Transverse colon (tissue), 4 donors: ENCODE results near the gene DQX1. TPM values are rescaled to one million over a fixed set of nuclear protein-coding genes. Genes with fewer than 3 reads are reported as not detected.

ENCODE experiments used
- DNase-seq: peaks from one replicate; pipeline ENCODE4 v3.0.0-alpha.2; 2019
- H3K27ac ChIP-seq, 4 donors: fragments of 200-600 bp; sonication (generic); 2 replicates each; pipeline ENCODE4 v1.5.1; 2016 to 2018; ENCODE audit warnings: inconsistent platforms in 4 of 4
- H3K27me3 ChIP-seq: fragments of 200-600 bp; sonication (generic); 2 replicates; pipeline ENCODE4 v1.5.1; 2017; ENCODE audit warnings: inconsistent platforms
- H3K36me3 ChIP-seq, 4 donors: fragments of 200-600 bp; sonication (generic); 2 replicates each; pipeline ENCODE4 v1.5.1; 2017 to 2019; ENCODE audit warnings: inconsistent platforms in 4 of 4
- H3K4me1 ChIP-seq, 4 donors: fragments of 200-600 bp; sonication (generic); 2 replicates each; pipeline ENCODE4 v1.5.1; 2017 to 2020; ENCODE audit warnings: inconsistent platforms in 4 of 4
- H3K4me3 ChIP-seq, 4 donors: fragments of 200-600 bp; sonication (generic); 1 replicate in 1 of 4; 2 replicates in 3 of 4; pipeline versions ENCODE4 v1.5.1 to v1.6.1; 2017 to 2019; ENCODE audit warnings: inconsistent platforms in 4 of 4
- H3K9me3 ChIP-seq, 2 donors: fragments of 200-600 bp; sonication (generic); 2 replicates each; pipeline ENCODE4 v1.5.1; 2017 to 2019; ENCODE audit warnings: inconsistent platforms in 2 of 2
- EP300 ChIP-seq: sonication (generic); formaldehyde crosslinking; IDR thresholded peaks from one replicate; pipeline ENCODE4 v1.6.1; 2017; ENCODE audit warnings: antibody characterized with exemption, low read depth
- POLR2A ChIP-seq: fragments of 450-650 bp; IDR thresholded peaks from one replicate; pipeline ENCODE4 v1.6.1; 2016; ENCODE audit warnings: antibody characterized with exemption, mild to moderate bottlenecking, moderate library complexity
- POLR2AphosphoS5 ChIP-seq, 3 donors: sonication (generic); formaldehyde crosslinking; IDR thresholded peaks; one replicate each; pipeline ENCODE4 v1.6.1; 2016; ENCODE audit warnings: antibody characterized with exemption in 3 of 3
- WGBS, 2 donors: methylation state at CpG; one replicate each; pipeline ENCODE4 v1.1.5; 2018; ENCODE audit warnings: low coverage in 1 of 2; 5-methylcytosine and 5-hydroxymethylcytosine counted together
- in situ Hi-C, 4 donors: fragments of 200-750 bp; cut with MboI; loops; one replicate each; pipeline versions ENCODE4 v1.15.0 to v1.15.1; 2017; ENCODE audit warnings: low sequenced_read_pairs in 3 of 4, low pct_ligation_motif_present in 1 of 4, low pct_unique_long_range_greater_than_20kb in 1 of 4
- intact Hi-C: fragments of 100-400 bp; cut with DNase I; formaldehyde crosslinking; loops from one replicate; pipeline ENCODE4 v1.15.1; 2023; ENCODE audit warnings: low total_unique reads
- total RNA-seq, 4 donors: library from RNA; depleted of rRNA; stranded (reverse); fragments of >200 nt; gene quantifications; one replicate each; pipeline ENCODE4 v1.1.0, GENCODE V29; 2016
- TF ChIP-seq, protein P1 (sequence below), 5 experiments: fragments of 200-600 bp in 3 of 5; fragments of 450-650 bp in 2 of 5; sonication (generic) in 3 of 5; IDR thresholded peaks; 1 replicate in 2 of 5; 2 replicates in 3 of 5; pipeline ENCODE4 v1.5.1; 2016 to 2017; ENCODE audit warnings: antibody characterized with exemption in 5 of 5, inconsistent platforms in 3 of 5, mild to moderate bottlenecking in 2 of 5, moderate library complexity in 1 of 5

The DQX1 gene
- total RNA-seq, 4 donors from 2014 or later = 32.4 to 194 (median 53.1) TPM

DNA sequence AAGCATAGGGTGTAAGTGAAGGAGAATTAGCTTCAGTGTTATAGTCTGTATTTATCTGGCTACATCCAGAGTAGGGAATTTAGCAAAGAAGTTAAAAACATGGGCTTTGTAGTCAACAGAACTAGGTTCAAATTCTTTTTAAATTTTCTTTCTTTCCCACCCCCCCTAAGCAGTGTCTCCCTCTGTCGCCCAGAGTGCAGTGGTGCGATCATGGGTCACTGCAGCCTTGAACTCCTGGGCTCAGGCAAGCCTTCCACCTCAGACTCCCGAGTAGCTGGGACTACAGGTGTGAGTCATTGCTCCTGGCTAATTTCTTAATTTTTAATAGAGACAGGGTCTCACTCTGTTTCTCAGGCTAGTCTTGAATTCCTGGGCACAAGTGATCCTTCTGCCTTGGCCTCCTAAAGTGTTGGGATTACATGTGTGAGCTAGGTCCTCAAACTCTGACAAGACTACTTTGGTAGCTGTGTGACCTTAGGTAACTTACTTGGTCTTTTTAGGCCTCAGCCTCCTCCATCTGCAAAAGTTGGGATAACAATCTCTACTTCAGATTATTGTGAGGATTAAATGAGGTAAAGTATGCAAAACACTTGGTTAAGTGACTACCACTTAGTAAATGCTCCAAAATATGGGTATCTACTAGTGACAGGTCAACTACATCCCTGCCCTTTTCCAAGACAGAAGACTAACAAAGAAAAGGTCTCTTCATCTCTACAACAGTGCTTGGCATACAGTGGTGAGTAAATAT is 46.3 kb upstream of the DQX1 start:
- no peaks in the 10 kb centered on the region for H3K9me3 ChIP-seq
- WGBS, 2 donors = 47% methylated on average over 3 of the region's 3 CpGs; no CpG with 5 or more reads in 1 of the 2 donors
- in situ Hi-C loops = no loop called here
- H3K36me3 ChIP-seq = no peaks in the 10 kb centered on the region
- H3K4me1 ChIP-seq = peaks cover 0 to 5% (median 0%) of the 10 kb centered on the region in 4 donors
- intact Hi-C loops = no loop called here
- H3K4me3 ChIP-seq = no peak overlapping the region
- no peaks in the 10 kb centered on the region for H3K27me3 ChIP-seq
- no peak for DNase-seq
- H3K27ac ChIP-seq = no peak overlapping the region
- TF ChIP-seq, protein P1, sequence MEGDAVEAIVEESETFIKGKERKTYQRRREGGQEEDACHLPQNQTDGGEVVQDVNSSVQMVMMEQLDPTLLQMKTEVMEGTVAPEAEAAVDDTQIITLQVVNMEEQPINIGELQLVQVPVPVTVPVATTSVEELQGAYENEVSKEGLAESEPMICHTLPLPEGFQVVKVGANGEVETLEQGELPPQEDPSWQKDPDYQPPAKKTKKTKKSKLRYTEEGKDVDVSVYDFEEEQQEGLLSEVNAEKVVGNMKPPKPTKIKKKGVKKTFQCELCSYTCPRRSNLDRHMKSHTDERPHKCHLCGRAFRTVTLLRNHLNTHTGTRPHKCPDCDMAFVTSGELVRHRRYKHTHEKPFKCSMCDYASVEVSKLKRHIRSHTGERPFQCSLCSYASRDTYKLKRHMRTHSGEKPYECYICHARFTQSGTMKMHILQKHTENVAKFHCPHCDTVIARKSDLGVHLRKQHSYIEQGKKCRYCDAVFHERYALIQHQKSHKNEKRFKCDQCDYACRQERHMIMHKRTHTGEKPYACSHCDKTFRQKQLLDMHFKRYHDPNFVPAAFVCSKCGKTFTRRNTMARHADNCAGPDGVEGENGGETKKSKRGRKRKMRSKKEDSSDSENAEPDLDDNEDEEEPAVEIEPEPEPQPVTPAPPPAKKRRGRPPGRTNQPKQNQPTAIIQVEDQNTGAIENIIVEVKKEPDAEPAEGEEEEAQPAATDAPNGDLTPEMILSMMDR (IDR thresholded peaks at IDR 0.05) = no peak
- TF ChIP-seq POLR2AphosphoS5 (IDR thresholded peaks at IDR 0.05) (no peak), EP300 (no peak), POLR2A (no peak)

DNA sequence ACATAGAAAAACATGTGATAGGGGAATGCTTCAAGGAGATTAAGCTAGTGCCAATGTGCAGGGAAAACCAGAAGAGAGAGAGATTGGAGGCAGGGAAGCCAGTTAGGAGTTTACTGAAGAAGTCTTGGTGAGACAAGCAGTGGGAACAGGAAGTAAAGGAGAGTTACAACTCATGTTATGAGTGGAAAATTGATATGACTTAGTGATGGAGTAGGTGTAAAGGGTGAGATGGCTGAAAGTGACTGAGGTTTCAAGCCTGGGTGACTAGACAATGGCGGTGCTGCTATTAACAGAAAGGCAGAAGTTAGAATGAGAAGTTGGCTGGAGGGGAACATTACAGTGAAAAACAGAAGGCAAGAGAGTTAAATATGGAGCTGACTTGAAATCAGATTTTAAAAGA is 45.0 kb upstream of the DQX1 start:
- intact Hi-C loops = no loop called here
- in situ Hi-C loops = no loop called here
- TF ChIP-seq EP300 (no peak), POLR2A (no peak), POLR2AphosphoS5 (IDR thresholded peaks at IDR 0.05) (no peak)
- TF ChIP-seq, protein P1 (IDR thresholded peaks at IDR 0.05) = no peak
- Histone ChIP-seq H3K4me1 (peaks cover 0 to 5% (median 0%) of the 10 kb centered on the region in 4 donors), H3K9me3 (no peaks in the 10 kb centered on the region), H3K27me3 (no peaks in the 10 kb centered on the region), H3K4me3 (no peak overlapping the region), H3K27ac (no peak overlapping the region), H3K36me3 (no peaks in the 10 kb centered on the region)
- DNase-seq = no peak
- WGBS, 2 donors = 60 to 84% methylated on average over 1 of the region's 1 CpG

DNA sequence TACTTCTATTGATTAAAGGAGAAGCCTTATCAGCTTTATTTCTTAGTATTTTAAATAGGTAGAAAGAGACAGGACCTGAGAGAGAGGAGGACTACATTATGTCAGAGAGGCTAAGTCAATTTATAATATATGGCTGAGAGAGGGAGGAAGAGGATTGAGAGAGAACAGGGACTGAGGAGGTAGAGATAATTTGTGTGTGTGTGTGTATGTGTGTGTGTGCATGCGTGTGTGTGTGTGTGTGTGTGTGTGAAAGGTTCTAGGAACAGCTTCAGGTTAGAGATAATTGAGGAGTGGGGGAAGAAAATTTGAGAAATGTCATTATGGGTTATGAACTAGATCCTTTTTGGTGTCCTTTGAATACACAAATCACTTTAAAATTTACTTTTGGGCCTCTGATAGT is 43.7 kb upstream of the DQX1 start:
- WGBS, 2 donors = 93% methylated on average over 1 of the region's 1 CpG; no CpG with 5 or more reads in 1 of the 2 donors
- Histone ChIP-seq H3K4me1 (peaks cover 0 to 5% (median 0%) of the 10 kb centered on the region in 4 donors), H3K4me3 (no peak overlapping the region), H3K9me3 (no peaks in the 10 kb centered on the region), H3K36me3 (no peaks in the 10 kb centered on the region), H3K27ac (no peak overlapping the region), H3K27me3 (no peaks in the 10 kb centered on the region)
- intact Hi-C loops (no loop called here), in situ Hi-C loops (no loop called here)
- TF ChIP-seq, protein P1 (IDR thresholded peaks at IDR 0.05) = no peak
- TF ChIP-seq POLR2AphosphoS5 (IDR thresholded peaks at IDR 0.05) = no peak
- no peak for TF ChIP-seq POLR2A
- TF ChIP-seq EP300 = no peak
- DNase-seq = no peak

DNA sequence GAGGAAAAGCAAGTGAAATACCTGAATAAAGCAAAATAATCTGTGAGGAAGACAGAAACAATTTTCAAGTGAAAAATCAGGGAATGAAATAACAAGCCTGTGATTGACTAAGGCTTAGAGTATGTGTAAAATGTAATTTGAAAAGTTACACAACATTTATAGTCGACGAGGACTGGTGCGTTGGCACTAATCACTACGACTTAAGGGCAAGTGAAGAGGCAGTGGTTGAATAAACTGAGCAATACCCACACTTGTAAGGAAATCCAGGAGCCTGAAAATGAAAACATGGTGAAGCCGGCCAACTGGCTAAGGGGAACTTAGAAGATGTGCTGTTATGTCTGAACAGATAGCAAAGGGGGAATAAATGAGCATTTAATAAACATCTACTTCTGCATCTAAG is 41.9 kb upstream of the DQX1 start:
- Histone ChIP-seq H3K4me1 (no peaks in the 10 kb centered on the region), H3K4me3 (no peak overlapping the region), H3K27me3 (no peaks in the 10 kb centered on the region), H3K27ac (no peak overlapping the region), H3K9me3 (no peaks in the 10 kb centered on the region), H3K36me3 (no peaks in the 10 kb centered on the region)
- DNase-seq = no peak
- in situ Hi-C loops (no loop called here), intact Hi-C loops (no loop called here)
- WGBS, 2 donors = 57 to 81% methylated on average over 5 of the region's 5 CpGs
- TF ChIP-seq EP300 (no peak), POLR2A (no peak), POLR2AphosphoS5 (IDR thresholded peaks at IDR 0.05) (no peak)
- TF ChIP-seq, protein P1 (IDR thresholded peaks at IDR 0.05) = no peak
